DOHH2 (cell line): ENCODE results near the gene INCENP.

Experiments used
- H3F3A ChIP-seq: fragments of 200-600 bp; sonication (generic), shearing (Covaris generic); 2 replicates; pipeline ENCODE4 v1.6.0; 2016; ENCODE audit warnings: antibody characterized with exemption, mild to moderate bottlenecking; ENCODE audit not compliant: control insufficient read depth, insufficient read depth
- H3K27ac ChIP-seq: fragments of 200-600 bp; sonication (generic); 2 replicates; pipeline ENCODE4 v1.5.1; 2014; ENCODE audit warnings: low read depth, mild to moderate bottlenecking, low read length, moderate library complexity
- H3K27me3 ChIP-seq: fragments of 200-600 bp; sonication (generic); 2 replicates; pipeline ENCODE4 v1.6.1; 2014; ENCODE audit warnings: mild to moderate bottlenecking, low read length, mixed read lengths; ENCODE audit not compliant: control insufficient read depth
- H3K36me3 ChIP-seq: fragments of 200-600 bp; sonication (generic); 2 replicates; pipeline ENCODE4 v1.6.1; 2014; ENCODE audit warnings: mild to moderate bottlenecking, low read length, moderate library complexity, mixed read lengths; ENCODE audit not compliant: control insufficient read depth
- H3K4me1 ChIP-seq: fragments of 200-600 bp; sonication (generic); 2 replicates; pipeline ENCODE4 v1.6.1; 2014; ENCODE audit warnings: mild to moderate bottlenecking, low read length, mixed read lengths; ENCODE audit not compliant: control insufficient read depth
- H3K4me2 ChIP-seq: fragments of 200-600 bp; sonication (generic); 2 replicates; pipeline ENCODE4 v1.6.0; 2014; ENCODE audit warnings: mild to moderate bottlenecking, low read length, moderate library complexity
- H3K4me3 ChIP-seq: fragments of 200-600 bp; sonication (generic); 2 replicates; pipeline ENCODE4 v1.5.1; 2014; ENCODE audit warnings: mild to moderate bottlenecking, low read length, mixed read lengths
- H3K79me2 ChIP-seq: fragments of 200-600 bp; sonication (generic); 2 replicates; pipeline ENCODE4 v1.6.1; 2014; ENCODE audit warnings: mild to moderate bottlenecking, low read length, mixed read lengths; ENCODE audit not compliant: control insufficient read depth
- H3K9me2 ChIP-seq: fragments of 200-600 bp; sonication (generic); replicated peaks from 2 replicates; pipeline ENCODE4 v1.6.1; 2014; ENCODE audit warnings: mild to moderate bottlenecking, low read length, mixed read lengths; ENCODE audit not compliant: control insufficient read depth
- H3K9me3 ChIP-seq: fragments of 200-600 bp; sonication (generic); 2 replicates; pipeline ENCODE4 v1.6.1; 2014; ENCODE audit warnings: antibody characterized with exemption, low read length, mixed read lengths; ENCODE audit not compliant: control insufficient read depth, insufficient read depth
- H4K20me1 ChIP-seq: fragments of 200-600 bp; sonication (generic); 2 replicates; pipeline ENCODE4 v1.6.0; 2014; ENCODE audit warnings: low read depth, mild to moderate bottlenecking, antibody characterized with exemption, low read length, moderate library complexity; ENCODE audit not compliant: control insufficient read depth, insufficient read depth
- EZH2phosphoT487 ChIP-seq: fragments of 200-600 bp; sonication (generic); IDR thresholded peaks from 2 replicates; pipeline ENCODE4 v1.6.1; 2017; ENCODE audit warnings: borderline replicate concordance, mild to moderate bottlenecking, antibody characterized with exemption, low read length, moderate library complexity, mixed read lengths
- TF ChIP-seq, protein P1 (sequence below): fragments of 200-600 bp; sonication (generic); IDR thresholded peaks from one replicate; pipeline ENCODE4 v1.5.1; 2014; ENCODE audit warnings: antibody characterized with exemption, mild to moderate bottlenecking, low read depth, low read length; ENCODE audit not compliant: poor library complexity, severe bottlenecking

INCENP gene

DNA sequence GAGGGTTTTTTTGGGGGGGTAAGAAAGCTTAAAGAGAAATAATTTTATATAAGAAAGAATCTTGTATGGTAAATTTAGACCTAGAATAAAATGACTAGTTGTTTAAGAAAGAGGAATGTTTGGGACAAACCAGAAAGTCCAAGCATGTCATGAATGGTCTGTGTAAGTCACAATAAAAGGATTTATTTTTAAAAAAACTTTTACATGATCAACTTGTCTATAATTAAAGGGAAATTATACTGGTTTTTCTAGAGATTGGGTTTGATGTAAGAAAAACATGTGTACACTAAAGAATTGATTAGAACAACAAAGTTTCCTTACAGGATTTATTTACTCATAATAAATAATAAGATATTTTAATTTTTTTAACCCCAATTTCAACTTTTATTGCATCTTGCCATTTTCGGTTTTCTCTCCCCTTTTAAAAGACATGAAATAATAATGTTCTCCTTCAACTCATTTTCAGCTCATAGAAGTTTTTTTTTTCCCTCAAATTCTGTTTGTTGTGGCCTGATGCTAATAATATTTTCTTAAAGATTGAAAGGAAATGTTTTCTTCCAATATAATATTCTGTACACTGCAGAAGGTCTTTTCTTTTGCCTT, 35.4 kb upstream of the INCENP start:
- H4K20me1 ChIP-seq: no peaks in the 10 kb centered on the region
- no peaks in the 10 kb centered on the region for H3F3A ChIP-seq
- TF ChIP-seq, protein P1, sequence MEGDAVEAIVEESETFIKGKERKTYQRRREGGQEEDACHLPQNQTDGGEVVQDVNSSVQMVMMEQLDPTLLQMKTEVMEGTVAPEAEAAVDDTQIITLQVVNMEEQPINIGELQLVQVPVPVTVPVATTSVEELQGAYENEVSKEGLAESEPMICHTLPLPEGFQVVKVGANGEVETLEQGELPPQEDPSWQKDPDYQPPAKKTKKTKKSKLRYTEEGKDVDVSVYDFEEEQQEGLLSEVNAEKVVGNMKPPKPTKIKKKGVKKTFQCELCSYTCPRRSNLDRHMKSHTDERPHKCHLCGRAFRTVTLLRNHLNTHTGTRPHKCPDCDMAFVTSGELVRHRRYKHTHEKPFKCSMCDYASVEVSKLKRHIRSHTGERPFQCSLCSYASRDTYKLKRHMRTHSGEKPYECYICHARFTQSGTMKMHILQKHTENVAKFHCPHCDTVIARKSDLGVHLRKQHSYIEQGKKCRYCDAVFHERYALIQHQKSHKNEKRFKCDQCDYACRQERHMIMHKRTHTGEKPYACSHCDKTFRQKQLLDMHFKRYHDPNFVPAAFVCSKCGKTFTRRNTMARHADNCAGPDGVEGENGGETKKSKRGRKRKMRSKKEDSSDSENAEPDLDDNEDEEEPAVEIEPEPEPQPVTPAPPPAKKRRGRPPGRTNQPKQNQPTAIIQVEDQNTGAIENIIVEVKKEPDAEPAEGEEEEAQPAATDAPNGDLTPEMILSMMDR: no peak
- TF ChIP-seq EZH2phosphoT487: no peak
- H3K79me2 ChIP-seq: no peaks in the 10 kb centered on the region
- H3K9me3 ChIP-seq: peaks cover 16% of the 10 kb centered on the region
- no peaks in the 10 kb centered on the region for H3K4me1 ChIP-seq
- H3K4me3 ChIP-seq: no peak overlapping the region
- no peak overlapping the region for H3K27ac ChIP-seq
- no peaks in the 10 kb centered on the region for H3K27me3 ChIP-seq
- no peak overlapping the region for H3K4me2 ChIP-seq
- no peaks in the 10 kb centered on the region for H3K9me2 ChIP-seq
- no peaks in the 10 kb centered on the region for H3K36me3 ChIP-seq

DNA sequence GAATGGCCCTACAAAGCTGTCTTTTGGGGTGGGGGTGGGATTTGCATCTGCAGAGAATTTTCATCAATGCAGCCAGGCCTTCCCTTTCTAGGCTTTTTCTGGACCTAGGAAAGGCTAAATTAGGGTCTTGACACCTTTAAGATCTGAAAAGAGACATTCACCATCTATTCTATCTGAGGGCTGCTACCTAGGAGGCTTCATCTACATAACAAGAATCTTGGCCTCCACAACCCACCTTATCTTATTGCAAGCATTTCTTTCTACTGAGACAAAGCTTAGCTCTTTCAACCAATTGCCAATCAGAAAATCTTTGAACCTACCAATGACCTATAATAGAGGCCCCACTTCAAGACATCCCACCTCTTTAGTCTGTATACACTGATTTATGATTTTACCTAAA, 20.7 kb upstream of the INCENP start:
- Histone ChIP-seq H3K27me3 (0 out of 2 replicates have a peak, but pooled peaks cover under 1% of the 10 kb centered on the region), H3K4me2 (no peak overlapping the region), H3K27ac (no peak overlapping the region), H3K4me3 (no peak overlapping the region), H4K20me1 (0 out of 2 replicates have a peak, but pooled peaks cover under 1% of the 10 kb centered on the region), H3F3A (no peaks in the 10 kb centered on the region), H3K79me2 (no peaks in the 10 kb centered on the region), H3K36me3 (no peaks in the 10 kb centered on the region), H3K4me1 (no peaks in the 10 kb centered on the region), H3K9me2 (no peaks in the 10 kb centered on the region), H3K9me3 (no peaks in the 10 kb centered on the region)
- TF ChIP-seq EZH2phosphoT487: no peak
- TF ChIP-seq, protein P1: no peak

DNA sequence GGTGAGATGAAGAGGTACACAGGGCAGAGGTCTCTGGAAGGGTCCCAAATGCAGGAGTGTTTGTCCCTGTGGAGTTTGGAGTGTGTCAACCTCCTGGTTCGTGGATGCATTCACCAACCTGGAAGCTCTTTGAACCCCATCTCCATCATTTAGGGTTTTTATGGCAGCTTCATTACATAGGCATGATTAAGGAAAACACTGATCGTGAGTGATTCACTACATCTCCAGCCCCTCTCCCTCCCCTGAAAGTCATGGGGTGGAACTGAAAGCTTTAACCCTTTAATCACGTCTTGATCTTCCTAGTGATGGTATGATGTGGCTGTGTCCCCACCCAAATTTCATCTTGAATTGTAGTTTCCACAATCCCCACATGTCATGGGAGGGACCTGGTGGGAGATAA, 19.8 kb upstream of the INCENP start:
- H3K4me2 ChIP-seq: no peak overlapping the region
- H3K9me2 ChIP-seq: no peaks in the 10 kb centered on the region
- H3K79me2 ChIP-seq: no peaks in the 10 kb centered on the region
- 0 out of 2 replicates have a peak, but pooled peaks cover 3% of the 10 kb centered on the region for H4K20me1 ChIP-seq
- TF ChIP-seq EZH2phosphoT487: no peak
- TF ChIP-seq, protein P1: no peak
- H3K9me3 ChIP-seq: no peaks in the 10 kb centered on the region
- no peak overlapping the region for H3K27ac ChIP-seq
- H3K27me3 ChIP-seq: peaks cover 3% of the 10 kb centered on the region; the same call in 1 of the 2 replicates
- H3K4me3 ChIP-seq: no peak overlapping the region
- H3F3A ChIP-seq: no peaks in the 10 kb centered on the region
- no peaks in the 10 kb centered on the region for H3K4me1 ChIP-seq
- no peaks in the 10 kb centered on the region for H3K36me3 ChIP-seq
